ENCODE data around the gene PSMC3.

DNA sequence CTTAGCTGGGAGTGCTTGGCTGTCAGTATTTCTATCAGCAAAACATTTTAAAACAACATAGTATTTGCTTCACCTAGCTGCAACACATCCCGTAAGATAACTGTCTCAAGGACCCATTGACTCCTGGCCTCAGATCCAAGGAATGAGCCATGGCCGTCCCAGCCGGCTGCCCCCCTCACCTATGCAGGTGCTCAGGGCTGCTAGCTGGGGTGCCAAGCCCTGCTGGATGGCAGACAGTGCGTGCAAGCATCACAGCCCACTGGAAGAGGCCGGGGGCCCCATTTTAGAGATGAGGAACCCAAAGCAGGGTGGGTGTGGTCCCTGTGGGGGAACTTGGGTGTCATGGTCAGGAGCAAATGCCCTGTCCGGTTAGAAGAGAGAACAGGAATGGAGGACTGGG is 8.5 kb downstream of the PSMC3 start:
- TF ChIP-seq, protein P1, sequence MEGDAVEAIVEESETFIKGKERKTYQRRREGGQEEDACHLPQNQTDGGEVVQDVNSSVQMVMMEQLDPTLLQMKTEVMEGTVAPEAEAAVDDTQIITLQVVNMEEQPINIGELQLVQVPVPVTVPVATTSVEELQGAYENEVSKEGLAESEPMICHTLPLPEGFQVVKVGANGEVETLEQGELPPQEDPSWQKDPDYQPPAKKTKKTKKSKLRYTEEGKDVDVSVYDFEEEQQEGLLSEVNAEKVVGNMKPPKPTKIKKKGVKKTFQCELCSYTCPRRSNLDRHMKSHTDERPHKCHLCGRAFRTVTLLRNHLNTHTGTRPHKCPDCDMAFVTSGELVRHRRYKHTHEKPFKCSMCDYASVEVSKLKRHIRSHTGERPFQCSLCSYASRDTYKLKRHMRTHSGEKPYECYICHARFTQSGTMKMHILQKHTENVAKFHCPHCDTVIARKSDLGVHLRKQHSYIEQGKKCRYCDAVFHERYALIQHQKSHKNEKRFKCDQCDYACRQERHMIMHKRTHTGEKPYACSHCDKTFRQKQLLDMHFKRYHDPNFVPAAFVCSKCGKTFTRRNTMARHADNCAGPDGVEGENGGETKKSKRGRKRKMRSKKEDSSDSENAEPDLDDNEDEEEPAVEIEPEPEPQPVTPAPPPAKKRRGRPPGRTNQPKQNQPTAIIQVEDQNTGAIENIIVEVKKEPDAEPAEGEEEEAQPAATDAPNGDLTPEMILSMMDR (conservative IDR thresholded peaks at IDR 0.05; ENCODE audit: low read depth, low read length): no peak
- TF ChIP-seq EZH2 (IDR thresholded peaks at IDR 0.05; ENCODE audit: borderline replicate concordance, low read depth, low read length, poor library complexity, severe bottlenecking): no peak

All from A673 (cell line).